Kidney glomerular epithelial cell (primary cell): ENCODE results near the gene CERS4.
"Not testable (repeated sequence)": the region's sequence is repeated elsewhere in the genome, so short reads cannot be mapped to it uniquely, and the experiment has no call there.

ENCODE experiments used
- DNase-seq: peaks from one replicate; lab custom pipeline; 2025; lab: John Stamatoyannopoulos, UW

CERS4 gene

DNA sequence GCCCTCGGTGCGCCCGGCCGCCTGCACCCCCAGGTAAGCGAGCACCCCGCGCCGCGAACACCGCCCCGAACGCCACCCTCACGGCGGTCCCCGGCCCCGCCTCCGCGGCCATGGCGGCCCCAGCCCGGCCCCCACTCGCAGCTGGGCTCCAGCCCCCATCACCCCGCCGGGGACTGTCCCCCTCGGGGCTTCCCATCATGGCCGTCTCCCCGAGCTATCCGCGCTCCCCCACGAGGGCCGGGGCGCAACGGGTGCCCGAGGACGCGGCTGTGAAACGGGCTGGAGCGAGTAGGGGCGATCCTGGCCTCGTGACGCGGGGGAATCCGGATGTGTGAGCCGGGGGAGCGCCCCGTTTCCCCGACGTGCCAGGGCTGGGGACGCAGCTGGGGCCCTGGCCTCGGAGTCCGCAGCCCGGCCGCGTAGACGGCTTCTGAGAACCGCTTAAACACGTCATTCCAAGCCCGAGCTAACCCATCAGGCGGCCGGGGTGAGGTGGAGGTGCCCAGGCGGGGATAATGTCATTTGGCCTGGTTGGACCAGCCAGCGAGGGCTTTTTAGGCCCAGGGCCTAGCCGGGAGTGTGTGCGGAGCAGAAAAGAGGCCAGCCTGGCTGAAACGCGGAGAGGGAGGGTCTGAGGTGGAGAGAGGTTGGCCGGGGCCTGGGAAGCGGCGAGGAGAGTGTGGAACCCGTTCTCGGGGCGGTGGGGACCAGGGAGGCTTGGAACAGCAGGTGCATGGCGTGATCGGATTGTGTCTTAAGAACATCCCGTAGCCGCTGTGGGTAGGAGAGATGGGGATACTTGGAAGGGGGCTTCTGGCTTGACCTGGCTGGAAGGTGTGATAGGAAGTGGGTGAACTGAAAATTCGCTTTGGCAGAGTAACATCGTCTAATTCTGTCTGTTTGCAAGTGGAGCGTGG is 550 bp downstream of the CERS4 start:
- no peak for DNase-seq

GRCh38 chr19:8210421-8211101 is 1.4 kb downstream of the CERS4 start:
- DNase-seq = no peak

DNA sequence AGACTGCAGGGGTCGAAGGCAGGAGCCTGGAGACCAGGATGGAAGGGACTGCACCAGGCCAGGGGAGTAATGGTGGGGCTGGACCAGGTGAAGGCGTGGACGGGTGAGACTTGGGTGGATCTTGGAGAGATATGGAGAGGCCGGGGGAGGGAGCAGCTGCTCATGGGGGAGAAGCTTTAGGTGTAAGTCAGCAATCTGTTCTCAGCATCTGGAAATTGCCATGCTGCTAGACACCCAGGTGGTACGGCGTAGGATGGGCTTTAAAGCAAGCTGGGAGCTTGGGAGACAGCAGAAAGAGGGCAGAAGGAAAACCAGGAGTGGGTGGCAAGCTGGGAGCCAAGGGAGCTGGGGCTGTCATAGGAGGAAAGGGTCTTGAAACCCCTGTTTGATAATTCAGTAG is 3.0 kb downstream of the CERS4 start:
- DNase-seq = no peak

DNA sequence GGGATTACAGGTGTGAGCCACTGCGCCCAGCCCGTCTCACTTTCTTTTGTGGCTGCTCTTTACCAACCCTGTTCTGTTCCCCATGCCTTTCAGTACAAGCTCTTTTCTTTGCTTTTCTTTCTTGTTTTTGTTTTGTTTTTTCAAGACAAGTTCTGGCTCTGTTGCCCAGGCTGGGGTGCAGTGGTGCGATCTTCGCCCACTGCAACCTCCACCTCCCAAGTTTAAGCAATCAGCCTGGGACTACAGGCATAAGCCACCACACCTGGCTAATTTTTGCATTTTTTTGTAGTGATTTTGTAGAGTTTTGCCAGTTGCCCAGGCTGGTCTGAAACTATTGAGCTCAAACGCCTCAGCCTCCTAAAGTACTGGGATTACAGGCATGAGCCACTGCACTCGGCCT is 3.7 kb downstream of the CERS4 start:
- no peak for DNase-seq

GRCh38 chr19:8213827-8214672 is 4.9 kb downstream of the CERS4 start:
- no peak for DNase-seq

DNA sequence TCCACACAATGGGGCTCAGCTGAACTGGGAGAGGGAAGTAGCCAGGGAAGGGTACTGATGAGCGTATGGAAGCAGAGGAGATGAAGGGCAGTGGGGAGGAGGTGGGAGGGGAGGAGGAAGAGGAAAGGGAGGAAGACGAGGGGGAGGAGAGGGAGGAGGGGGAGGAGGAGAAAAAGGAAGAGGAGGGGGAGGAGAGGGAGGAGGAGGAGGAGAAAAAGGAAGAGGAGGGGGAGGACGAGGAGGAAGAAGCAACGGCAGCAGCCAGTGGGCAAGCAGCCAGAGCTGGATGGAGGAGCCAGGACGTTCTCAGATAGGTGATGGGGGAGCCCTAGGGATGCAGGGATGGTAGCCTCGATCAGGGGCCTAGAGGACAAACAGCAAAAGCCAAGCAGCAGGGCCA is 5.6 kb downstream of the CERS4 start:
- DNase-seq = no peak

GRCh38 chr19:8215783-8216182 is 6.6 kb downstream of the CERS4 start:
- DNase-seq = no peak

DNA sequence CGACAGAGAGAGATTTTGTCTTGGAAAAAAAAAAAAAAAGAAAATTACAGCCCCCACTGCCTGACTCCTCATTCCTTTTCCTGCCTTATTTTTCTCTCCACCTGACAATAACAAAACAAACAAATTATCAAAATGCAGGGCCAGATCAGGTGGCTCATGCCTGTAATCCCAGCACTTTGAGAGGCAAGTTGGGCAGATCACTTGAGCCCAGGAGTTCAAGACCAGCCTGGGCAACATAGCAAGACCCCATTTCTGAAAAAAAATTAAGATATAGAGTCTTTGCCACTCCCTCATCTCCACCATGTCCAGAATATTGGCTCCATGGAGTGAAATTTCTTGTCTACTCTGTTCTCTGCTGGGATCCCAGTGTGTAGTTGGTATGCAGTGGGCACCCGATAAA is 7.2 kb downstream of the CERS4 start:
- DNase-seq = no peak

DNA sequence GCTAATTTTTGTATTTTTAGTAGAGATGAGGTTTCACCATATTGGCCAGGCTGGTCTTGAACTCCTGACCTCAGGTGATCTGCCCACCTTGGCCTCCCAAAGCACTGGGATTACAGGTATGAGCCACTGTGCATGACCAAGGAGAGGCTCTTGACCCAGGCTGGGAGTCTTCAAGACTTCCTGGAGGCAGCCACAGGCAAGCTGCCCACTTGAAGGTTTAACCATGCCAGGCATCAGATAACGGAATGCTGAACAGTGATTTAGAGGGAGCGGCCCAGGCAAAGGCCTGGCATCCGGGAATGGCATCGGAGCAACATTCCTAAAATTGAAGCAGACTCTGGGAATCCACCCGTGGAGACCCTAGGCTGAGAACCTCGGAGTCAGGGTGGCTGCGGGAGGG is 9.0 kb downstream of the CERS4 start:
- not testable (repeated sequence) for DNase-seq

- no peak for DNase-seq
Measured at GRCh38 chr19:8220481-8220880, 11.3 kb downstream of the CERS4 start.

DNA sequence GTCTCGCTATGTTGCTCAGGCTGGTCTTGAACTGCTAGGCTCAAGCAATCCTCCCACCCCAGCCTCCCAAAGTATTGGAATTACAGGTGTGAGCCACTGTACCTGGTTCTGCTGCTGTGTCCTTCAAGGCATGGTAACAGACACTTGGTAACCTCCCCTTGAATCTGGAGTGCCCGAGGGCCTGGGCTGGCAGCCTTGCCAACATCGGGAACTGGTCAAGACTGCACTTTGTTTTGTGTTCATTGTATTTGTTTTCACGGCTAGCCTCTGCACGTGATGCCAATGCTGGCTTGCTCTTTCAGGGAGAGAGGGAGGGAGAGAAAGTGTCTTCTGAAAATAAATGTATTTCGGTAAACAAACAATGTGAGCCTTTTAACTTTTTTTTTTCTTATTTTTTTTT is 12.0 kb downstream of the CERS4 start:
- DNase-seq = no peak

DNA sequence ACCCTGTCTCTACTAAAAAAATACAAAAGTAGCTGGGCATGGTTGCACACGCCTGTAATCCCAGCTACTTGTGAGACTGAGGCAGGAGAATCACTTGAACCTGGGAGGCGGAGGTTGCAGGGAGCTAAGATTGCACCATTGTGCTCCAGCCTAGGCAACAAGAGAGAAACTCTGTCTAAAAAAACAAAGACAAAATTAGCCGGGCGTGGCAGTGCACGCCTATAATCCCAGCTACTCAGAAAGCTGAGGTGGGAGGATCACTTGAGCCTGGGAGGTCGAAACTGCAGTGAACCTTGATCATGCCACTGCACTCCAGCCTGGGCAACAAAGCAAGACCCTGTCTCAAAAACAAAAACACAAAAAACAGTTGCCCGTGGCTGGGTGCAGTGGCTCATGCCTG is 14.3 kb downstream of the CERS4 start:
- not testable (repeated sequence) for DNase-seq

GRCh38 chr19:8224394-8225145 is 15.4 kb downstream of the CERS4 start:
- DNase-seq = no peak

- DNase-seq = no peak
Measured at GRCh38 chr19:8231073-8231604, 22.0 kb downstream of the CERS4 start.

DNA sequence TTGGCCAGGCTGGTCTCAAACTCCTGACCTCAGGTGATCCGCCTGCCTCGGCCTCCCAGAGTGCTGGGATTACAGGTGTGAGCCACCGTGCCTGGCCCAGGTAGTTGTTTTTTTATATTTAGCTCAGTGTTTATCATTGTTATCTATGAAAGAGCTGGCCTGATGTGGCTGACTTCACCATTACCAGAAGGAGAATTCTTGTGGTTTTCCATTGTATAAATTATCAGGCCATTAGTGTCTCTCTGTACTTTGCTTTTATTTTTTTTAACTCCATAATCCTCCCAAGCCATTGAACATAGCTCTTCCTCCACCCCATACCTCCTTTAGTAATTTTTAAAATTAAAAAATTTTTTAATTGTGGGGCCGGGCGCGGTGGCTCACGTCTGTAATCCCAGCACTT is 24.2 kb downstream of the CERS4 start:
- peak; percentile 20 for DNase-seq

DNA sequence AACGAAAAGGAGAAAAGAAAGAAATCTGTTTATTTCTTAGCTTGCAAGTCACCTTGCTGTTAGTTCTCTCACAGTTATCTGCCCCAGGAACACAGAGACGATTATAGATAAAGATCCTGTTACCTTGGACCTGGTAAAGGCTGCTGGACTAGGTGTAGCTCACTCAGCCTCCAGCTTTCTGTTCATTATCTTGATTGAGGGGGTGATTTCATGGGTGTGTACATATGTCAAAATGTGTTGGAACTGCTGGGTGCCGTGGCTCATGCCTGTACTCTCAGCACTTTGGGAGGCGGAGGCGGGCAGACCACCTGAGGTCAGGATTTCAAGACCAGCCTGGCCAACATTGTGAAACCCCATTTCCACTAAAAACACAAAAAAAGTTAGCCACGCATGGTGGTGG is 27.9 kb downstream of the CERS4 start:
- DNase-seq = no peak

- DNase-seq = no peak
Measured at GRCh38 chr19:8238251-8238650, 29.1 kb downstream of the CERS4 start.

DNA sequence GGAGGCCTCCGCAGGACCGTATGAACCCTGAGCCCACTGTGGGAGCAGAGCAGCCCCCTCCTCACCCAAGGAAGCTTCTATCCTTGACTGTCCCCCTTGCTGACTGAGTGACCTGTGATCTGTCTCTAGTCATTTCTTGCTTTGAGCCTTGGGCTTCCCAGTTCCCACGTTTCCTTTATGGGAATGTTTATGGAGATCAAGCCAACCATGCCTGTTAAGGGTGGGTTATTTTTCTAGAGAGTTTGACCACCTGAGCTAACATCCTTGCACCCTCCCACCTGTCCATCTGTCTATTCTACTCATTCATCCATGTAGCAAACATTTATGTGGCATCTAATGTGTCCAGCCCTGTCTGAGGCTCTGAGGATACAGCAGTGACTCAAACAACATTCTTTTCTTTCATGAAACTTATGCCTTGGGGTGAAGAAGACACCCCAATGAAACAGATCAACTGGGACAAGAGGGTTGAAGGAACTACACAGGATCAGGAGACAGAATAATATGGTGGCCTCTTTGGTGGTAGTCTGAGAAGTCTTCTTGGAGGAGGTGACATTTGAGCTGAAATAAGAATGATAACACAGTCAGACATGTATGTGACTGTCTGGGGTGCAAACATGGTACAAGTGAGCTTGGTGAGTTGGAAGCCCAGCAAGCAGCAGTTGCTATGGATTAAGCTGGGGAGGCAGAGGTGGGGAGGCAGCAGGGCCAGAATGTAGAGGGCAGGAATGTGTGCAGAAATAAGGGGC is 30.5 kb downstream of the CERS4 start:
- no peak for DNase-seq

GRCh38 chr19:8240274-8241229 is 31.4 kb downstream of the CERS4 start:
- peak; percentile 79 for DNase-seq

- DNase-seq = no peak
Measured at GRCh38 chr19:8241646-8242045, 32.5 kb downstream of the CERS4 start.
